HG03159 (cell line): ENCODE results near the gene PRTFDC1.
A peak's percentile ranks its signal among the peaks of the same experiment; 100 is the strongest.
"Not testable (repeated sequence)": the region's sequence is repeated elsewhere in the genome, so short reads cannot be mapped to it uniquely, and the experiment has no call there.

Experiments
- ATAC-seq: cut with Tn5 transposase; IDR thresholded peaks from one replicate; pipeline ENCODE4 v1.9.1; 2021; ENCODE audit warnings: mild to moderate bottlenecking, moderate library complexity; ENCODE audit not compliant: unreplicated experiment

Gene PRTFDC1, protein sequence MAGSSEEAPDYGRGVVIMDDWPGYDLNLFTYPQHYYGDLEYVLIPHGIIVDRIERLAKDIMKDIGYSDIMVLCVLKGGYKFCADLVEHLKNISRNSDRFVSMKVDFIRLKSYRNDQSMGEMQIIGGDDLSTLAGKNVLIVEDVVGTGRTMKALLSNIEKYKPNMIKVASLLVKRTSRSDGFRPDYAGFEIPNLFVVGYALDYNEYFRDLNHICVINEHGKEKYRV

DNA sequence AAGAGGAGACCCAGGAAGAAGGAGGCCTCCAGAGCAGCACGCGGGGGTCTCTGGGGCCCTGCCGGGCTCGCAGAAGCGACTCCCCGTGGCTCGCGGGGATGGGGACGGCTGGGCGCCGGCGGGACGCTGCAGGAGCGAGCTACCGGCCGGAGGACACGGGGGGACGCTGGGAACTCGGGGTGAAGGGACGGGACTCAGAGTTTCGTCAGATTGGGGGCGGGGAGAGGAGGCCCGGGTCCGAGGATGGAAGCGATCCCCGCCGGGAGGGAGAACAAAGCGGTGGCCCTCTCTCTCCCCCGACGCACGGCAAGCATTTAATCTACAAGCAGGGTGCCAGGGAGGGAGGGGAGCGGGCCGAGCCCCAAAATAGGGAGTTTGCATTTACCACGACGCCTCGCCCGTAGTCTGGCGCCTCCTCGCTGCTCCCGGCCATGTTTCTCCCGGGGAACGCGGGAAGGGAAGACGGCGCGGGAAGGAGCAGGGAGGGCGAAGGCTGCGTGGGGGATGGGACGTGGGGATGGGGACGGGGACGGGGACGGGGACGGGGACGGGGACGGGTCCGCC, at the start of gene PRTFDC1:
Gene PRTFDC1 (minus strand): TSS at position 464 of the 564 bp plus-strand sequence. CDS start 31 bp downstream, at position 433.
- peak; percentile 43 for ATAC-seq

DNA sequence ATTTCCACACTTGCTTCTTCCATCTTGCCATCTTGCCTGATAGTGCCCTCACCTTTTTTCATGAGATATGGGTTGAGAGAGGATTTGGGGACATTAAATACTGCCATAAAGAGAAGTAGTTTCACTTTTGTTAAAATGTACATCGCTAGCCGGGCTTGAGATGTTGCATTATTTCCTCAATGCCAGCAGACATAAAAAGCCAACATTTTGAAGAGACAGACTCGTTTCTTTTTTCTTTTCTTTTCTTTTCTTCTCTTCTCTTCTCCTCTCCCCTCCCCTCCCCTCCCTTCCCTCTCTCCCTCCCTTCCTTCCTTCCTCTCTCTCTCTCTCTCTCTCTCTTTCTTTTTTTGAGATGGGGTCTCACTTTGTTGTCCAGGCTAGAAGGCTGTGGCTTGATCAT, 45.6 kb upstream of the PRTFDC1 start:
- ATAC-seq: no peak

DNA sequence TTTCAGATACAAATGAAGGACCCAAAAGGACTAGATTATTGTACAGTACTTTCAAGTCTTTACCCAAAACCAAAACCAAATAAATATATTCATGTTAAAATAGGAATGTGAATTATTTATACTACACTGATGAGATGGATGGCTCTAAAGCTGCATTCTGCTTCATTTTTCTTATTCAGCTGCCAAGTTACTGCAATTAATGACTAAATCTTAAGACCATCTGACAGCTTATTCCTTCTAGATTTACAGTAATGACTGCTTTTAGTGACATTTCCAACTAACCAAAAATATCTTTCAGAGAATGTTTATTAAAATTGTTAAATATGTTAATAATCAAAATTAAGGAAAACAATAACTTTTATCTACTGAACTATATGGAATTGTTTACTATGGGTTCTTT, 42.7 kb upstream of the PRTFDC1 start:
- no peak for ATAC-seq

DNA sequence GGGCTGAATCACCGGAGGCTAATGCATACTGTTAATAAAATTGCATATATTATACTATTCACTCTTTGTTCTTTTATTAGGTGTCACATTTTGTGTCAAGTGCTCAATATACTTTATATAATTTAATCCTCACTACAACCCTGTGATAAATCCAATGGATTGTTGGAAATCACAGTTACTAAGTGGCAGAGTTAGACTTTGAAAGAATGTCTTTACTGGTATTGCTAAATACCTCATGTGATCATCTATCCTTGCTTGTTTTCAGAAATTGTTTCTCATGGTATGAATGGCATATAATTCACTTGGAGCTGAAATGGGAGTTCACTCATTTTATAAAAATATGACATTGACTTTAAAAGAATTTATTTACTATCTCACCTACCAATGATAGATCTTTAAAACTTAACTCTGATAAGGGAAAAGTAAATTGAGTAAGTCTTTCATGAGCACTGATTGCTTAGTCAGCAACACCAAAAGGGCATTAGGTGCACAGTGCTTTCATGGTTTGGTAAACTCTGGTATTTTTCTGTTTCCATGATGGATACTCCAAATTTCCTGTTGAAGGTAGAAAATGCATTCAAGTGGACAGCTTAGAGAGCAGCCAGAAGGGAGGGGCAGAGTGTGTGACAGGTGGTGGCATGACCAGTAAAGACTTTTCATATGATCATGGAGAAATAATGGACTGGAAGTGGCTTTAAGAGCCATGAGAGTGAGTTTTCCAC, 41.0 kb upstream of the PRTFDC1 start:
- ATAC-seq: no peak

DNA sequence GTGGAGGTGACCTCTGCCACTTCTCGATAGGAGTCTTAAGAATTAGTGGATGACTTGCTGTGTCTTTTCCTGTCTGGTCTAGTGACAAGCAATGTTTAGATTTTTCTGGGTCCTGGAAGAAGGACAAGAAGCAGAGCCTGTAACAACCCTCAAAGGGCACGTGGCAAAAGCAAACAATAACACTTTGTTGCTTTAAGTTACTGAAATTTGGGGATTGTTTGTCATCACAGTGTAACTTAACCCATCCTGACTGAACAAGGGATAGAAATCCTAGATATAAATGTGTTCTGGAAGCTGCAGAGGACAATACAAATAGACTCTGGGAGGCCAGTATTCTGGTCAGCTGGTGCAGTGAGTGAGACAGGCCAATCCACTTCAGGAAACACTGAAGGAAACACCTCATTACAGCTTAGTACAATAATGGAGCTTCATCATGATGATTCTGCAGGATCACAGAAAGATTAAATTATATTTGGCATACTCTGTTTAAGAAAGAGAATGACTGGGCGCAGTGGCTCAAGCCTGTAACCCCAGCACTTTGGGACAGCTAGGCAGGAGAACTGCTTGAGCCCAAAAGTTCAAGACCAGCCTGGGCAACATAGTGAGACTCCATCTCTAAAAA, 40.2 kb upstream of the PRTFDC1 start:
- ATAC-seq: no peak

DNA sequence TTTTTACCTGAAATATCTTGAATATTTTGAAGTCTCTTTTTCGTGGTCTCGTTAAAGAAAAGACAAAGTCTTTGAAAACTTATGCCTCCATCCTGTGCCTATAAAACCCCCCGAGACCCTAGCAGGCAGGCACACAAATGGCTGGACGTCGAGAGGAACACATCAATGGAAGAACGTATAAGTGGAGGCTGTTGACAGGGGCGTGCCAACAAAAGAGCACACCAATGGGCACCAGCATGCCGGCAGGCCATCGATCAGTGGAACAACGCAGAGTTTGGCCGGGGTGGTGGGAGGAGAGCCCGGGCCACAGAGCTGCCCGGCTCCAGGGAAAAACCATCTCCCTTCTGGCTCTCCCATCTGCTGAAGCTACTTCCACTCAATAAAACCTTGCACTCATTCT, 38.9 kb upstream of the PRTFDC1 start:
- no peak for ATAC-seq

DNA sequence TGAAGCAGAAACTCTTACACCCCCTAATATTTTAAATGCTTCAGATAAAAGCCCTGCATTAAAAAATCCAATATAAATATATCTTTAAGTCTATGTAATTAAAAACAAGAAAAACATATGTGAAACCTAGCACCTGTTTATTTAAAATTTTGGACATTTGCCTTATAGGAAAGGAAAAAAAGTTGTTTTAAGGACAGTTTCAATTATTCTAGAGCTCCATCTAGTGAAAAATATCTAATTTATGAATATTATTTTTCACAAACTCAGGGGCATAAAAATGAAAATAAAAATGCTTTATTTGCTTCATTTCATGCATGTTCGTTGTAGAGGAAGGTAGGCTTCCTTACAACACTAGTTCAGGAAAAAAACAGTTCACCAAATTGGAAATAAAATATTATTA, 37.5 kb upstream of the PRTFDC1 start:
- ATAC-seq: no peak

DNA sequence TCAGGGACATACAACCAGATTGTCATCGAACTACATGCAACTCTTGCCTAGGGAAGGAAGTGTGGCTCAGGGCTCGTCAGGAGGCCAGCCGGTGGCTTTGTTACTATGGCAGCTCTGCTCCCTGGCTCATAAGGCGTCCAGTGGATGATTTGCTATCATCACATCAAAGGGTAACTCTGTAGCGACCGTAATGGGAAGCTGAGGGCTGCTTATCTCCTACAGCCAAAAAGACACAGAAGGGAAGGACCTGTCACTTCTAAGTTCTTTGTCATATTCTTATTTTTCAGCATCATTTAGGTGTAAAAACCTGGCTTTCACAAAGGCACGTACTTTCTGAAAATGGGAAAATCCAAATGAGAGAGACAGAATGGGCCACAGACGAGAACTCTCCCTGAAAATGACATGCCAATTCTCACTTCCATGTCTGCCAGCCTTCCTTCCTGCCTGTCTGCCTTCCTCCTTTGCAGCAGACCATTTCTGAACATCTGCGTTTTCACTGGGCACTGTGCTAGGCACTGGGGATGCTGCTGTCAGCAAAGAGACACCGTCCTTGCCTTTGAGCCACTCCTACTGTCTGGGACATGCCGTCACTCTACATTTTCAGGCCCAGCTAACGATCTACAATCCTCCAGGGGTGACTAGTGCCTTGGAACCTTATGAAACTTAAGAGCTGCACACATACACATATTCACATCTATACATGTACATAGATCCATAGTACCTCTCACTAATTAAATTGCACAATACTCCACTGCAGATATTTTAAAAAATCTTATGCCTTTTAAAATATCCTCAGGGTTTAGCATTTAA, 36.6 kb upstream of the PRTFDC1 start:
- no peak for ATAC-seq

DNA sequence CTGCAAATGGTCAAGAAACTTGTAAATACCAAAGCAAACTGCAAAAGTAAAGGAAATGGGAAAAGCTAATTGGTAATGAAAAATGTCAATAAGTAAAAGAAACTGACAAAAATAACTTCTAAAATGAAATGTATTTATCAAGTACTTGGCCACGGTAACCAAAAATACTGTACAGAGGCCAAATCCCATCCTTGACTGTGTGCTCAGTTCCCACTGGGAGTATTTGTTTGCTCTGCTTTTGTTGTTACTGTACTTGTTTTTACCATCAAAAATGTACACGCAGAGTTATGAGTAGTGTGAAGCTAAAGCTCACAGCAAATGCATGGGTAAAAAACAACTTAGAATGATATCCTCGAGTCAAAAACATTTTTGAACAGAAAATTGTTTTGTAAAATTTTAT, 32.5 kb upstream of the PRTFDC1 start:
- no peak for ATAC-seq

DNA sequence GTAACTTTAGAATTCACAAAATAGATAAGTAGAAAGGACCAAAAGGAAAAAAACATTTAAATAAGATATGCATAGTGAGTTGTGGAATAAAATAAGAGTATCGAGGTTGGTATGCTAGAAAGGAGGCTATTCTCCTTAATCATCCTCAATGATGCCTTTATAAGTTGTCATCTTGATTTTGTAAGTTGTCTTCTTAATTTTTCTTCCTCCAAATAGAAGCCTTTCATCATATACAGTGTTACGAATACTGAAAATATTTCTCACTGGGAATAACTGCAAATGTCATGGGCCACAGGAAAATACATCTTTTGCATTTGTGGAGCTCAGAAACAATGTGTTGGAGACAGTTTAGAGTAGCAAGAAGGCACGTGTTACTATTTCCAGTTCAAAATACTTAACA, 31.5 kb upstream of the PRTFDC1 start:
- ATAC-seq: no peak

DNA sequence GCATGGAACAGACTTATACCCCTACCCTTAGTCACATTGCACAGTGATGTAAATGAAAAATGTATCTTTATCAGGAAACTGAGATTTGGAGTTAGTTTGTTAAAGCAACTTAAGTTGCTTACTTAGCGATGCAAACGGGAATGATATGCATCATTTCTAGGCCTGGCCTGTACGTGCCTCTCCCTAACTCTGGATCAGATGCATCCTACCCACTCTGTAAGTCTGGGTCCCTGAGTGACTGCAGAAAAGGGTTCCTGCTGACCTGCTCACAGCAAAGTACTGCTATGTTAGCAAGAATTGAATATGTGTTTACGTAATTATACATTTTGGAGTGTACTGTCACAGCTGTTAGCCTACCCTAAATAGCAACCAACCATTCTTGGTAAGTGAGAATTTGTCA, 30.7 kb upstream of the PRTFDC1 start:
- ATAC-seq: no peak

DNA sequence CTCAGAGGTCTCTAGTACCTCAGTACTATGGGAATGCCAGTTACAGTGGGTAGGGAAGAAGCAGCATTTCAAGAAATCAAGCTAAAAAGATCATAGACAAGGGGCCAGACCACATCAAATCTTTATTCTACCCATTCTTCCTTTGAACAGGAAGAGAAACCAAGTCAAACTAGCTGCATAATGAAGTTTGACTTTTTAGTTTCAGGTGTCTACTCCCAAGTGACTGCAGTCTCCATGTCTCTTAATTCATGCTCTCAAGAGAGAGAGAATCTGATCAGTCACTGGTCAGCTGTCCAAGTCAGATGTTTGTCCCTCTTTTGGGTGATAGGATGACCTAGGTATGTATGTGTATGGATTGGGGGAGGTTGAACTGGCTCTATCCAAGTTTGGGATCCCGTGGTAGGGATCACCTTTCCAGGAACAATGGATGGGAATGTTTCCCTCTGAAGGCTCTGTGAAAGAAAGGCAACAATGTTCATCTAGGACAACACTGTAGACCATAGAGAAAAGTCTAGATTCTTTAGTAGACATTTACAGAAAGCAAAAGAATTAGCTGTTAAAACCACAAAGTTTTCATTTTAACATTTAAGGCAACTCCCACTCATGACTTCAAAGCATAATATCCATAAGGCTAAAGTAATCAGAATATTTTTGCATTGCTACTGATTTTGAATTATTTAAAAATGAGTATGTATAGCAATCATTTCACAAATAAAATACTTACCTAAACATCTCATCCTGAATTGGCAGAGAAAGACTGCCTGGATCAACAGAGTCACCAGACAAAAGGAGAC, 30.1 kb upstream of the PRTFDC1 start:
- no peak for ATAC-seq

DNA sequence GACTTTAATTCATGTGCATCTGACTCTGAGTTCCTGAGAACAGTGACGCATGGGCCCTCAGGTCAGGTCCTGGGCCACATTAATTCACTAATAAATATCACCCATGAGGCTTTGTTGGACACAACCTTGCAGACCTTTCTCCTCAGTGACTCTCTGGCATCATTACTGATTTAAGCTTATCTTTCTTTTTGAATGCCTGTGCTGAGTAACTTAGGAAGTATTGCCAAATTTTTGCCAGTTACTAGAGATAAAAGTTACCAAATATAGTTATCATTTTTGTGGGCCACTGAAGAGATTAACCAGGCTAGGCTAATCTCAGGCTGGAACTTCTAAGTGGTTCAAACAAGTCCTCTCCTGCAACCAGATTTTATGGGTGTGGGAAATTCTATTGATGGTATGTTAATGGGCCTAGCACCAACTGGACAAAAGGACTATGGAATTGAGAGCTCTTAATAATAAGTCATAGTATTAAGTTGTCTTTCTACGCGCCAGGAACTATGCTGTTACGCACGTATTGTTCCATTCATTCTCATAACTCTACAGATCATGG, 28.8 kb upstream of the PRTFDC1 start:
- no peak for ATAC-seq

DNA sequence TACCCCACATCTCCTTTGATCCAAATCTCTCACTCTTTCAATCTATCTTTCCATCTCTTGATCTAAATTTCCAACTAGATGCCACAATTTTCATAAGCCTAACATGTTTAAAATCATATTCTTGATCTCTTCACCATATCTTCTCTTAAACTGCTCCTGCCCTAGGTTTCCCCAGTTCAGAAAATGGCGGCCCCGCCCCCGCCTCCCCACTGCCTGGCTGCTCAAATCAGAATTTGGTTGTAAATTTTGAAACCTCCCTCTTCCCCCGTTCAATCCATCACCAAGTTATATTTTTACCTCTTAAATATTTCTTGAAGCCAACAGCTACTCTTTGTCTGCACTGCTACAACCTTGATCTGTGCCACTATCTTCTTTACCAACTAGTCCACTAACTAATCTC, 27.3 kb upstream of the PRTFDC1 start:
- ATAC-seq: no peak

DNA sequence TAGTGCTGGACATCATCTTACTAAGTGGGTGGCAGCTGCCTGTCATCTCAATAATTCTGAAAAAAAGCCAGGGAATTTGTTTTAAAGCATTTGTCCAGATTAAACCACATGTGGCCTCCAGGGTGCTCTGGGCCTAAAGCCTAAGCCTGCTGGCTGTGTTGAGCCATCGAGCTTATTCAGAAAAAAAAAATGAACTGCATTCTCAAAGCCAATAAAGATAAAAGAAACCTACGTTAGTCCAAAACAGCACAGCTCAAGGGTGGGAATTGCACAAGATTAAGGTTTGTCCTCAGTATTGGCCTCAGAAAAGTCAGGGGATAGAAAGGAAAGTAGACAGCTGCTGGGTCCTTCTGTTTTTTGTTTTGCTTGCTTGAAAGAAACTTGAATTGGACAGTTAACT, 22.6 kb upstream of the PRTFDC1 start:
- ATAC-seq: no peak

DNA sequence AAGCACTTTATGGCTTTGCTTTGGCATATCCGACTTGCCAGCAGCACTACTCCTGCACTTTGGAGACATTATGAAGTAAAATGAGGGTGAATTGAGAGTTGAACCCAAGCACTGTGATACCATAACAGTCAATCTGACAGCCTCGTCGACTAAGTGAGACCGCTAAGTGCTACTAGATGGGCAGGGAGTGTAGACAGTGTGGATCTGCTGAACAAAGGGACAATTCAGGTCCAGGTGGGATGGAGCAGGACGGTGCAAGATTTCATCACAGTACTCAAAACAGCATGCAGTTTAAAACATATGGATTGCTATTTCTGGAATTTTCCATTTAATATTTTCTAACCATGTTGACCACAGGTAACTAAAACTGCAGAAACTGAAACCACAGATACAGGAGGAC, 20.8 kb upstream of the PRTFDC1 start:
- no peak for ATAC-seq

DNA sequence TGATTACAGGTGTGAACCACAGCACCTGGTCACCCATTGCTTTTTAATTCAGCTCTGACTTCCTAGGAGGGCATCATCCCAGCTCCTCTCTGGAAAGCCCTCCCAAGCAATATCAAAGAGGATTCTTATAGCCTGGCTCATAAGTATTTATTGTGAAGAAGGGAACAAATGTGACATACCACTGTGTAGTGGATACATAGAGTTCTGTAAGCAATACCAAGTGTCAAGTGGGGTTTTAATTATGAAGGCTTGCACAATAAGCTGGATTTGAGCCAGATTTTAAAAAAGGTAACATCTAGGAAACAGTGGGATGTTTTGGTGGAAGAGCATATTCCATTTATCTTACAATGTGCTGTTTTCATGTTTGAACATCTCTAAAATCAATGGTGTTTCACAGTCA, 19.0 kb upstream of the PRTFDC1 start:
- ATAC-seq: no peak

DNA sequence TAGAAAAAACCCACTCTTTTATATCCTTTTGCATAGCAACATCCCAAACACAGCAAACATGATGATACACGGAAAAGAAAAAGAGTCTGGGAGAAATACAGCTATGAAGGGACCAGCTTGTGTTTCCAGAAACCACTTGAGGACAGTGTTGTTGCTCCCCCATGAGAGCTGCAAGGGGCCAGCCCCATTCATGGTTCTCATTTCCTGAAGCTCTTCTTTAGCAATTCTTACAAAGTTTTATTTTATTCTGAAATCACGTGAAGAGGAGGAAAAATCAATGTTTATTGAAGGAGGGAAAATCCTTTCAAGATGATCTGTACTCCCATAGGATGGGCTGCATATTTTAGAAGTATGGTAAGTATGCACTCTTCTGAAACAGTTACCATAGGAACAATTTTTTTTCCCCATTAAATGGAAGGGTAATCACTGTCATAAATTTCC, 17.5 kb upstream of the PRTFDC1 start:
- no peak for ATAC-seq

DNA sequence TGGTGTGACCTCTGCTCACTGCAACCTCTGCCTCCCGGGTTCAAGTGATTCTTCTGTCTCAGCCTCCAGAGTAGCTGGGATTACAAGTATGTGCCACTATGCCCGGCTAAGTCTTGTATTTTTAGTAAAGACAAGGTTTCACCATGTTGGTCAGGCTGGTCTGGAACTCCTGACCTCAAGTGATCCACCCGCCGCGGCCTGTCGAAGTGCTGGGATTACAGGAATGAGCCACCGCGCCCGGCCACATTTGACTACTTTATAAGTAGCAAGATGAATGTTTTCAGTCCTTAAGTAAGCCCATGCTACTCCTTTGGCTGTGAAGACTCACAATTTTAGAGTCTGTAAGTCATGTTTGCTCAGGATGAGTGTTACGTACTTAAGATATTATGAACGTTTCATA, 16.5 kb upstream of the PRTFDC1 start:
- ATAC-seq: not testable (repeated sequence)

DNA sequence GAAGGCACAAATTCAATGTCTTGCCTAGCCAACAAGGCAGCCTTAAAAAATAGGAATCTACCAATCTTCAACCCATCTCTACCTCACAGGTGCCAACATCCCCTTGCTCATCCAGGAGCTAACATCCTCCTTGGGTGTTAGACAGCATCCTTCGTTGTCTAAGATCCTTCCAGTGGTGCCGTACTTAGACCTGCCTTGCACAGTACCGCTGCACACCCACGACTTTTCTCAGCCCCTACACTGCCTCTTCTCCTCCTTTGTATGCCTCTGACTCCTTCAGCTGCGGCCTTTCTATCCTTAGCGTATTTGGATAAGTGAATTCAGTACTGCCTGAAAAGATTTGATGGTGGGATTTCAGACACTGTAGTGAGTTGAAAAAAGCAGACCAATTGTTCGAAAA, 15.9 kb upstream of the PRTFDC1 start:
- ATAC-seq: no peak
